HG03103 (cell line): ENCODE results near the gene RRP15.

Source experiments
- ATAC-seq: cut with Tn5 transposase; IDR thresholded peaks from one replicate; pipeline ENCODE4 v1.9.1; 2021; ENCODE audit warnings: low read depth; ENCODE audit not compliant: unreplicated experiment

The RRP15 gene

GRCh38 chr1:218382261-218382660 lies 97.2 kb downstream of the RRP15 start:
- no peak for ATAC-seq

GRCh38 chr1:218383051-218383450 lies 98.0 kb downstream of the RRP15 start:
- no peak for ATAC-seq

GRCh38 chr1:218383681-218384080 lies 98.6 kb downstream of the RRP15 start:
- no peak for ATAC-seq

GRCh38 chr1:218384581-218384993 lies 99.5 kb downstream of the RRP15 start:
- no peak for ATAC-seq
